ENCODE results near the gene PISD.

The PISD gene

DNA sequence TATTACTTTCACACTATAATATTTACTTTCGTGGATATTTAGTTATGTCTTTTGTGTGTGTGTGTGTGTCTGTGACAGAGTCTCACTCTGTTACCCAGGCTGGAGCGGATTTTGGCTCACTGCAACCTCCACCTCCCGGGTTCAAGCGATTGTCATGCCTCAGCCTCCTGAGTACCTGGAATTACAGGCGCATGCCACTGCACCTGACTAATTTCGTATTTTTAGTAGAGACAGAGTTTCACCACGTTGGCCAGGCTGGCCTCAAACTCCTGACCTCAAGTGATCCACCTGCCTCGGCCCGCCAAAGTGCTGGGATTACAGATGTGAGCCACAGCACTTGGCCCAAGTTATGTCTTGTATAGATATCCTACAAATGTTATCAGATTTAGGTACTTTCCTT is 9.9 kb downstream of the PISD start:
- DNase-seq: no peak

- DNase-seq: no peak
Observed at GRCh38 chr22:31651664-31652063, 10.4 kb downstream of the PISD start.

GRCh38 chr22:31650391-31650790 is 11.6 kb downstream of the PISD start:
- DNase-seq: no peak

GRCh38 chr22:31647523-31648320 is 14.3 kb downstream of the PISD start:
- DNase-seq: no peak

GRCh38 chr22:31647066-31647465 is 14.9 kb downstream of the PISD start:
- no peak for DNase-seq

GRCh38 chr22:31646186-31647019 is 15.6 kb downstream of the PISD start:
- no peak for DNase-seq

DNA sequence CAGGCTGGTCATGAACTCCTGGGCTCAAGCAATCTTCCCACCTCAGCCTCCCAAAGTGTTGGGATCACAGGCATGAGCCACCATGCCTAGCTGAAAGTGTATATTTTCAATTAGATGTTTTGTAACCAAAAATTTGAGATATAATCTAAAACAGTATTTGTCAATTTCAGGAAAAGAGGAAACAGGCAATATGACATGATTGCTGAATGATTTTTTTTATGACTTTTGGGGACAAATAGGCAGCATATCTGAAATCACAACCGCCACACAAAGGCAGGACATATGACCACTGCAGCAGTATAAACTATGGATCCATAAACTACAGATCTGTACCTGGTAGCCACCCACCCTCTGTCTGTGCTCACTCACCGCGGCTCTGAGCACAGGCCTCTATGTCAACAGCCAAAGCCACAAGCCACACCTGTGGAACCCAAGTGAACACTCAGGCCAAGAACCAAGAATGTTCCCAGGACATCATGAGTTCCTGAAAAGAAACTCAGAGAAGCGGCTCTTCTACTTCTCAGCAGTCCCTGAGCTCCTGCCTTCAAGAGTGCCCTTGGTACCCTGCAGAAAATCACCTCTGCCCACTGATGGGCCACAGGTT is 22.5 kb downstream of the PISD start:
- DNase-seq: no peak

DNA sequence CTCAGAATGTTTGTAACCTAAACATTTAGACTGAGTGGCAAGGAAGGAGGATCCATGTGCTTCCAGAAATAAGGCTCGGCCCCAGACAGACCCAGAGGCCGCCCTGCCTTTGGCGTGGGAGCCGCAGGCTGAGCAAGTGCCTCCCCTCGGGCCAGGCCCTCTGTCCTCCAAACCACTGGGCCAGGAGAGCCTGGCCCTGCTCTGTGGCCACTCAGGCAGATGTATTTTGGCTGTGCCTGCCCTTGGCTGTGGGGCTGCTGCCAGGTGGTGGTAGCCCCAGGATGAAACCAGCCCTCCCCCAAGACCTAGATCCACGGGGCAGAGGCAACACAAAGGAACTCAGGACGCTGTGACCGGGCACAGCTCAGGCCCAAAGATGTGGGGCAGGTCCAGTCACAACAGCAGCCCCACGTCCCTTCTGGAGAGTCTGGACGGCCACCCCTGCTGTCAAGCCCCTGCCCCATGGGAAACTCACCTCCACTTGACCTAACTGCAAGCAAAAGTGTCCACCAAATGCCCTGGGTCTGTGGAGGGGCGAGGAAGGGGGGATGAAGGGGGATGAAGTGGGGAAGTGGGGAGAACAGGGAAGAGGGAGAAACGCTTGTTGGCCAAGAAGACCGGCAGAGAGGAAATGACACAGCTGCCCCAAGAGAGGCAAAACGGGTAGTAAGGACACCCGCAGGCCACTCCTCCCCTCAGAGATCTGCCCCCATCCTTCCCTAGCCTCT is 24.0 kb downstream of the PISD start:
- no peak for DNase-seq

- no peak for DNase-seq
Observed at GRCh38 chr22:31637447-31637890, 24.5 kb downstream of the PISD start.

DNA sequence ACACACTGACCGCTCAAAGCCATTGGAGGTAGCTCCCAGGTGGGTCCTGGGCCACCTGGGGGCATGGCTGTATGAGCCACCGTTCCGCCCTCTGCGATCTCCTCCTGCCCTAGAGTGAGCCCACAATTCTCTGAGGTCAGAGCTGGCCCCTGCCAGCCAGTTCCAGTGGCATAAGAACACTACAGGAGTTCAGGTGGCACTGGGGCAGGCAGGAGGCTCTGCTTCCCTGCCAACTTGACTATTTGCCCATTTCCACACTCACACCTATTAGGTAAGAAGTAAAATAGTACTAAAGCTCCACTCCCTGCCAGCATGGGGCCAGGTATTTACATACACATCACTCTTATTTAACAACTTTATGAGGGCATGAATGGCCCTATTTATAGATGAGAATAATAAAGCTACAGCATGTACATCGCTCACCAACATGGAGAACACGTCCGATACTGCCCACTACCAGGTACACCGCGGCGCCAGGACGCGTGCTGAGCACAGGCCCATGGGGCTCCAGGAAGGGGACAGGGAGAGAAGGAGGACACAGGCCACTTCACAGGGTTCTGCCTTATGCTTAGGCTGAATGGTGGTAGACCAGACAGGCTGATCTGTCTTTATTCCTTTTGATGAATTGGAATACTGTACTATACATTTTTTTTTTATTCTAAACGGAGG is 26.2 kb downstream of the PISD start:
- DNase-seq: no peak

DNA sequence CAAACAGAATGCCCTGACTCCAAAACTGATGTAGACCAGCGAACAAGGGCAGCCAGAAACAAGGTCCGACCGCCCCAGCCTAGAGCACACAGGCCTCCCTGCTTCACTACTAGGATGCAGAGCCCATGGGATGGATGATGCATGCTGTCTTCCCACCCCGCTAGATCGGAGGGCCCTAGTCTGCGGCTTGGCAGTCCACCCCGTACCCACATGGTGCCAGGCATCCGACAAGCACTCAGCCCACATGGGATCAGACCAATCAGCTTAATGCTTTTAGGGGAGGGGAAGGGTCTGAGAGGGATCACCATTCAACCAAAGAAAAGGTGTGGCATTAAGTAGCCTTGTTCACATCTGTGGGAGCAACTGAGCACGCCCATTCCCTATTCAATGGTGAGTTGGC is 30.6 kb downstream of the PISD start:
- no peak for DNase-seq

DNA sequence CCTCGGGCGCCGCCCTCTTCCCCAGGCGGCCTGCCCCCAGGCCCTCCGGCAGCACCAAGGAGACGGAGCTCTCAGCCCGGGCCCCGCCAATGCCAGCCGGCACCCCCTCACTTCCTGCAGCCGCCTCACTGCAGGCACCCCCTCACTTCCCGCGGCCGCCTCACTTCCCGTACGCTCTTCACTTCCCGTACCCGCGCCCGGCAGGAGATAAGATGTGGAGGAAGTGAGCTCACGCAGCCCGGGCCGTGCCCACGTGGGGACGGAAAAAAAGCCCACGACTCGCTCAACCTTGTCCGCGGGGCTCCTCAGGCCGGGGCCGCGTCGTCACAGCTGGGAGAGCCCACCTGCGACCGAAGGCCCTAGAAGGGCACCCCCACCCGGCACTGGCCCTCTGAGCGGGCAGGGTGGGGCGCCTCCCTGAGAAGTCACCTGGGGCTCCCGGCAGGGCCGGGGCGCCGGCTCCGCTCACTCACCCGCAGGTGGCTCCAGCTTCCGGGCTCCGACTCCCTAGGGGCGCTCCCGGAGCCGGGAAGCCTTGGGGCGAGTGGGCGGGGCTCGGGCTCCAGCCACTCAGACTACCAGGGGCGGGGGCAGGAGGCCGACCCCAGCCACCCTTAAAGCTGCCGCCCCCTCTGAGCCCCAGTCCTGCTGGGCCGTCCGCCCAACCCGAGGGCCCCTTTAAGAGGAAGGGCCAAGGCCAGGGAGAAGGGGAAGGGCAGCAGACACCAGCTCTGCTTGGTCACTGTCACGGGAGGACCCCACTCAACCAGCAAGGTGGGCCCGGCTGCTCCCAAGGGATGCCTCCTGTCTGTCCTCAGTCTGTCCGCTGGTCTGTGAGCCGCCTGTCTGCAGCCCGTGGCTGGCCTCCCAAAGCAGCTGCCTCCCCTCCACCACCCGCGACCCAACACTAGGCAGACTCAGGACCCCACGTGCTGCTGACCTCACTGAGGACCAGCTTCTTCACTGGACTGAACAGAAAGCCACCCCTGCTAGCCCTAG is 31.4 kb downstream of the PISD start:
- DNase-seq: no peak

DNA sequence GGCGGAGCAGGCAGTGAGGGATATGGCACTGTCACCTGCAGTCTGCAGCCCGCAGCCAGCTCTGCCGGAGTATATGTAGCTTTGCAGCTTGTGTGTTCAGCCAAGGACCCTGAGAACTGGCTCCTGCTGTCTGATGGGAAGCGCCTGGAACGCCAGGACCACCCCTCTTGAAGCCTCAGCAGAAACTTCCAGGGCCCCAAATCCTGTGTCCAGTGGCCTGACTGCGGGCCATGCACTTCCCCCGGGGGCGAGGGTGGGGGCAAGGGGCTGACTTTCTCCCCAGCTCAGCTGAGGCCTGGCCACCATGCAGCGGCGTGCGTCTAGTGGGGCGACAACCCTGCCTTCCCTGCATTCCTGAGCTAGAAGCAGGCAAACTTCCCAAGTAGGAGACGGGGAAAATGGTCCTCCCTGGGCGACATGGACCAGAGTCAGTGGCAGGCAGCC is 32.3 kb downstream of the PISD start:
- no peak for DNase-seq

DNA sequence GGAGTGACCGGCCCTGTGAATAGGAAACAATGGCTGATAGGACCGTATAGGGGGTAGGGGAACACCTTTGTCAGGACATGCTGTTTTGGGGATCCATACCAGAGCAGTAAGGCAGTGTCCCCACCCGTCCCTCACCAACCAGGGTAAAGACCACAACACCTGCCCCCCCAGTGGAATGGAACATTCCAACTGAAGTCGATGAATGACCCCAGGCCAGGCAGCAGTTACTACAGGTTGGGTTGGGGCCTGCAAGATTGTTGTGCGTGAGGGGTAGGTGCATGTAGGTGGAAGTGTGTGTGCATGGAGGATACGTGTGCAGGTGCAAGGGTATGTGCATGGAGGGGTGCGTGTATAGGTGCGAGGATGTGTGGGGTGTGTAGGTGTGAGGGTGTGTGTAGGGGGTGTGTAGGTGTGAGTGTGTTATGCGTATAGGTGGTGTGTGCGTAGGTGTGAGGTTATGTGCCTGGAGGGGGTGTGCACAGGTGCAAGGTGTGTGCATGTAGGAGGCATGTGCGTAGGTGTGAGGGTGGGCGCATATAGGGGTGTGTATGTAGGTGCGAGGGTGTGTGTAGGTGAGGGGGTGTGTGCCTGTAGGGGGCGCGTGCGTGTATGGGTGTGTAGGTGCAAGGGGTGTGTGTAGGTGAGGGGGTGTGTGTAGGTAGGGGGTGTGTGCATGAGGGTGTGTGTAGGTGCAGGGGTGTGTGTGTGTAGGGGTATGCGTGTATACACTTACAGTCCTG is 32.9 kb downstream of the PISD start:
- no peak for DNase-seq

GRCh38 chr22:31628362-31628761 is 33.7 kb downstream of the PISD start:
- DNase-seq: no peak

DNA sequence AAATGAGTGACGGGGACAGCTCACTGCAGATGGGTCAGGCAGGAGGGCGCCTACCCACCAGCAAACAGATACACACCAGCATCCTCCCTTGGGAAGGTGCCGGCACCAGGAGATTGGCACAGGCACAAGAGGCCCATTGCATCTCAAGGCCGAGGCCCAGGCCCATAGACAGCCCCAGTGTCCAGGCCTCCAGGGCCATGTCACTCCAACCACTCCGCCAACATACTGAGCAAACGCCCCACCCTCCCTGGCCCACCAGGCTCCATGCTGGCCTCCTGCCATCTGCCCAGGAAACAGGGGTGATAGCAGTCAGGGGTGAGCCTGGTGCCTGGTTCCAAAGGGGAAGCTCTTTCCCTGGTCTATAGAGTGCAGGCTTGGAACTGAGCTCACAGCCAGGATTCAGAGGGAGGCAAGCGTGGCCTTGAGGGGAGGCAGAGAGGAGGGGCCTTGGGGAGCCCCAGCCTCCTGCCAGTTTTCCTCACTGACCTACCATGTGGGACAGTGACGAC is 34.7 kb downstream of the PISD start:
- DNase-seq: no peak

DNA sequence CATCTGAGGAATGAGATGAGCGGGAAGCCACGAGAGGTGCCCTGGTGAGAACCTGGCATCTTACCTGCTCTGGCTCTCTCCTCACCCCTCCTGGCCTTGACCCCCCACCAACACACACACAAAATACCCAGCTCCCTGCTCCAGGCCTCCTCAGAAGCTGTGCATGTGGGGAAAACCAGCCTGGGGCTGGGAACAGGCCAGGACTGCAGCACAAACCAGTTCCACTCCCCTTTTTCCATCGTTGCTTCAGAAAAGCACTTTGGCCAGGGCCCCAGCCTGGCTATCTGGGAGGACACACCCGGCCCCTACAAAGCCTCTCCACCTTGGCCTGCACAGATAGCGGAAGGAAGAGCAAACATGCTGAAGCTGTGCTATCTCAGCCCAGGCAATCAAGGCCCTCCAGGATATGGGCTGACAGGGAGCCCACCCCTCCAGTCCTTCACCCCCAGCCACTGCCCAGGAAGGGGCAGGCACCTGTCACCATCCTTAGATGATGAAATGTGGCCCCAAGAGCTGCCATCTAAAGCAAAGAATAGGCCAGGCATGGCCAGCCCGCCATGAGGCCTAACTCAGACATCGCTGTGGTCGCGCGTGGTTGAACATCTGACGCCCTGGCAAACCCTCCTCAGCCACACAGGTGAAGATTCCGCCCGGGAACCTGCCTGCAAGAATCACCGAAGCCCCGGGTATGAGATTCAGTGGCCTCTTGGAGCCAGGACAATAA is 35.4 kb downstream of the PISD start:
- DNase-seq: no peak

DNA sequence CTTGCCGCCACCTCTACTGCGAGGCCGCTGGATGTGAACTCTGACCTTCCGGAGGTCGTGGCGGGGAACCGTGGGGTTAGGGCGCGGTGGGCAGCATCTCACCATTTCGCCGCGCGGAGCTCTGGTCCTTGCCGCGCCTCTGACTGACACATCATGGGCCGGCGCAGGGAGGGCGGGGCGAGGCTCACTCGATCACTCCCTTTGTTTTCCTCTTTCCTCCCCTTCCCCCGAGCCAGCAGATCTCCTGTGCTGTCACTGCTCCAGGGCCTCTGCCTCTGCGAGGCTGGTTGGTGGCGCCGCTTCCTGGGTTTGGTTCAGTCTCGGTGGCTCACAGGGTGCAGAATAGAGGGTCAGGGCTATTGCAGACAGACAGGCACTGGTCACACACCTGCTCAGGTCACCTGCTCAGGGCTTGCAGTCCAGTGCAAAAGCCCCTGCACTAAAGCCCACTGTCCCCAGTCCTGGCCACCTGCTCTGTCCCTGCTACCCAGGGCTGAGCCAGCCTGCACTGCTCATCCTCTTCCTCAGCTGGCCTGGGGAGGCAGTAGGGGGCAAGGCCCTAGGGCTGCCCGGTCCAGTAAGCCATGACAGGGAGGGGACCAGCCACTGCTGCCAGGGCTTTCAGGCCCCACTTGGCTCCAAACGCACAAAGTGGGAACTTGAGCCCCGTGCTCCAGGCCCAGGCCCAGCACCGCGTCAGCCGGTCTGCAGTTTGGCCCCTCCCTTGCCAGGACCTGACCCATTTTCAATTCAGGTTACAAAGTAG is 36.2 kb downstream of the PISD start:
- no peak for DNase-seq

GRCh38 chr22:31625257-31625640 is 36.8 kb downstream of the PISD start:
- DNase-seq: no peak

Data from NCI-H1930 (cell line).